Kidney (tissue), 14 donors: ENCODE results near the gene EML6. TPM values are rescaled to one million over a fixed set of nuclear protein-coding genes. Genes with fewer than 3 reads are reported as not detected.

ENCODE experiments used
- DNase-seq, 5 donors: peaks; one replicate each; pipeline ENCODE4 v3.0.0-alpha.2; 2013 to 2020
- FAIRE-seq: peaks from 2 replicates; lab custom pipeline; 2012; peaks lifted over from hg19 to GRCh38; lab: Jason Lieb, UNC
- H3K27ac ChIP-seq, 2 donors: one replicate each; pipeline ENCODE4 v1.7.0; 2013; ENCODE audit warnings: low read depth in 2 of 2, low read length in 2 of 2, inconsistent platforms in 1 of 2
- H3K27me3 ChIP-seq: one replicate; pipeline ENCODE4 v1.7.1; 2013; ENCODE audit warnings: low read length, inconsistent platforms; ENCODE audit not compliant: control insufficient read depth, insufficient read depth
- H3K36me3 ChIP-seq, 3 donors: one replicate each; pipeline versions ENCODE4 v1.7.0 to v1.7.1; 2013; ENCODE audit warnings: low read length in 3 of 3, control low read depth in 1 of 3, inconsistent platforms in 1 of 3; ENCODE audit not compliant: insufficient read depth in 3 of 3, control insufficient read depth in 2 of 3
- H3K4me1 ChIP-seq, 3 donors: one replicate each; pipeline versions ENCODE4 v1.7.0 to v1.7.1; 2013; ENCODE audit warnings: low read length in 3 of 3, inconsistent platforms in 1 of 3, low read depth in 1 of 3; ENCODE audit not compliant: control insufficient read depth in 2 of 3, insufficient read depth in 2 of 3
- H3K4me3 ChIP-seq, 3 donors: one replicate each; pipeline versions ENCODE4 v1.7.0 to v1.8.1; 2013; ENCODE audit warnings: low read length in 3 of 3, control low read depth in 1 of 3, inconsistent platforms in 1 of 3
- H3K9ac ChIP-seq, 3 donors: one replicate each; pipeline versions ENCODE4 v1.7.0 to v1.7.1; 2013; ENCODE audit warnings: low read length in 3 of 3, control low read depth in 1 of 3, inconsistent platforms in 1 of 3
- H3K9me3 ChIP-seq, 3 donors: one replicate each; pipeline versions ENCODE4 v1.7.0 to v1.7.1; 2013; ENCODE audit warnings: low read length in 3 of 3, control low read depth in 1 of 3, inconsistent platforms in 1 of 3; ENCODE audit not compliant: control insufficient read depth in 2 of 3, insufficient read depth in 1 of 3
- CTCF ChIP-seq: IDR thresholded peaks from 3 replicates; pipeline ENCODE4 v1.5.1; 2012; ENCODE audit warnings: mild to moderate bottlenecking, moderate library complexity, borderline replicate concordance; ENCODE audit not compliant: insufficient read depth; ENCODE audit errors: extremely low read depth
- intact Hi-C: fragments of 100-400 bp; cut with DNase I; formaldehyde crosslinking; loops from one replicate; pipeline ENCODE4 v1.11.1; 2022
- polyA plus RNA-seq: library from polyadenylated mRNA; stranded (reverse); fragments of 350-450 nt; fragmentation: Illumina TruSeq; extraction: RNeasy Lipid Tissue Mini Kit (QIAGEN cat#74804); gene quantifications from one replicate; pipeline ENCODE4 v1.2.3, GENCODE V29; 2014; ENCODE audit warnings: low read depth, low replicate concordance; ENCODE audit not compliant: insufficient read depth
- total RNA-seq: library from RNA; stranded (reverse); fragmentation: NEBNext Ultra II Directional; extraction: Animal tissue kit (Norgen Biotek cat#: 25700); gene quantifications from one replicate; pipeline ENCODE4 v1.2.1, GENCODE V29; 2021
- donor health status: control.
- donor health status: control.
- donor health status: control.
- donor health status: control.
- donor health status: control.
- donor health status: DM: yes; HTN: yes; CAD: no.
- donor health status: Normal renal cell carcinoma (clear cell type).

Gene EML6
- total and polyA plus RNA-seq, 2 donors from 2014 or later, result 1.7 to 3.1 TPM

DNA sequence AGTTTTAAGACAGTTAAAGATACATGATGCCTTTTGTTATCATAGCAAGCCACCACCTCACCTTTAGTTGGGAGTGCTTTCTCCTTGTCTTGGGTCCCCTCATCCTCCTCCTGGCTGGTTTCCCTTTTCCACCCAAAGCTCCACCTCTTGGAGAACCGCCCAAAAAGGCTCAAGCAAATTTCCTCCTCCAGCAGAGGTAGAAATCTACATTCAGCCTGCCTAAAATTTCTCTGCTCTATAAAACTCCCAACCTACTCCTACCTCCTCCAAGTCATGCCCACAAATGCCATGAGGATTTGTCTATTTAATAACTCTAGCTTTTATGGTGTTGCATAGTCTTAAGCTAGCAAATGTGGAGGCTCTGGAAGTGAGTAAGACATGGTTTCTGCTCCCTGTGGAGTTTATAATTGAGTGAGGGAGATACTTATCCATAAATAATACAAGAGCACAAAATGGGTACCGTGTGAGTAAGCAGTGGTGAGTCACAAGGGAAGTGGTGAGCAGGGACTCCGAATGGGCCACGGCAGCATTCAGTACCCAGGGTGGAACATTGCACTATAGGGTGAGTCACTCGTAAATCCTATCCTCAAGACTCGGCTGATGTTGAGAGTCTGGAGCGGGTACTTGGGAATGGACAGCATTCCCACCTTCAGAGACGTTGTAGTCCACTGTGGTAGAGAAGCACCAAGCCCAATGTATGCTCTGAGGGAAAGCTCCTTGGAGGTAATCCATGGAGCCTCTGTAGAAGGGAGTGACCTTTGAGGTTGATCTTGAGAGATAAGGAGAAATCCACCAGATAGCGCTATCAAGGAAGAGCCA, 180.5 kb downstream of the EML6 start:
- FAIRE-seq (no peak), DNase-seq (no peak)
- H3K36me3 ChIP-seq, result no peaks in the 10 kb centered on the region
- no peak overlapping the region for H3K9ac ChIP-seq
- no peaks in the 10 kb centered on the region for H3K27me3 ChIP-seq
- H3K27ac ChIP-seq, result peak overlapping the region; percentile 75 to 76
- H3K4me3 ChIP-seq, result no peak overlapping the region
- no peaks in the 10 kb centered on the region for H3K9me3 ChIP-seq
- intact Hi-C loops, result no loop called here
- peaks cover 0 to 16% (median 11%) of the 10 kb centered on the region in 3 donors for H3K4me1 ChIP-seq
- no peak for TF ChIP-seq CTCF

GRCh38 chr2:54904836-54905235, 181.4 kb downstream of the EML6 start:
- no peak for DNase-seq
- intact Hi-C loops, result no loop called here
- FAIRE-seq, result no peak

GRCh38 chr2:54906716-54907115, 183.3 kb downstream of the EML6 start:
- no peaks in the 10 kb centered on the region for H3K27me3 ChIP-seq
- DNase-seq, result no peak
- no peaks in the 10 kb centered on the region for H3K36me3 ChIP-seq
- no peak for FAIRE-seq
- H3K4me3 ChIP-seq, result no peak overlapping the region
- no peak overlapping the region for H3K9ac ChIP-seq
- intact Hi-C loops, result no loop called here
- H3K4me1 ChIP-seq, result peaks cover 0 to 10% (median 8%) of the 10 kb centered on the region in 3 donors
- no peak overlapping the region for H3K27ac ChIP-seq
- no peaks in the 10 kb centered on the region for H3K9me3 ChIP-seq
- TF ChIP-seq CTCF, result no peak

More at GRCh38 chr2:54904836-54905235, 181.4 kb downstream of the EML6 start:
- Histone ChIP-seq H3K36me3 (no peaks in the 10 kb centered on the region), H3K27me3 (no peaks in the 10 kb centered on the region), H3K27ac (peak overlapping the region; percentile 75 to 76), H3K4me3 (peak overlapping the region in 2 of 3 donors; percentile 5 to 22), H3K9me3 (no peaks in the 10 kb centered on the region), H3K9ac (no peak overlapping the region), H3K4me1 (peaks cover 0 to 16% (median 11%) of the 10 kb centered on the region in 3 donors)
- TF ChIP-seq CTCF, result no peak
